ENCODE data around the gene EHMT2.
A peak's percentile ranks its signal among the peaks of the same experiment; 100 is the strongest.

Gene EHMT2

GRCh38 chr6:31834367-31835250, 62.9 kb downstream of the EHMT2 start (continued):
- TF ChIP-seq ZNF26 (tag by site-specific recombination; IDR thresholded peaks at IDR 0.05) (no peak), ZNF184 (tag by site-specific recombination; IDR thresholded peaks at IDR 0.05) (peak; percentile 70), HOXD13 (CRISPR knock-in tag; IDR thresholded peaks at IDR 0.05; ENCODE audit: borderline replicate concordance) (no peak), ZNF76 (tag by site-specific recombination; IDR thresholded peaks at IDR 0.05; ENCODE audit: borderline replicate concordance, low read depth) (peak; percentile 90), KLF9 (tag by site-specific recombination; IDR thresholded peaks at IDR 0.05; ENCODE audit: low read depth) (peak; percentile 56; the same call in 1 of the 2 replicates), ZNF792 (tag by site-specific recombination; IDR thresholded peaks at IDR 0.05) (0 out of 2 replicates have a peak, but pooled peaks have one; percentile 12), SETDB1 (IDR thresholded peaks at IDR 0.05; ENCODE audit: insufficient read length, low read length) (no peak), ZNF202 (tag by site-specific recombination; IDR thresholded peaks at IDR 0.05; ENCODE audit: borderline replicate concordance) (no peak), ZSCAN30 (tag by site-specific recombination; IDR thresholded peaks at IDR 0.05) (peak; percentile 79; the same call in 1 of the 2 replicates), ZNF341 (tag by site-specific recombination; IDR thresholded peaks at IDR 0.05; ENCODE audit: low read depth) (no peak), CTCF (tag by site-specific recombination; IDR thresholded peaks at IDR 0.05) (0 out of 2 replicates have a peak, but pooled peaks have one; percentile 41), ZNF121 (tag by site-specific recombination; IDR thresholded peaks at IDR 0.05) (peak; percentile 93), HIC1 (tag by site-specific recombination; IDR thresholded peaks at IDR 0.05) (peak; percentile 57; the same call in 1 of the 2 replicates), ZNF324 (tag by site-specific recombination; IDR thresholded peaks at IDR 0.05) (peak; percentile 66; the same call in 1 of the 2 replicates), ZNF645 (tag by site-specific recombination; IDR thresholded peaks at IDR 0.05) (no peak), ZNF670 (tag by site-specific recombination; IDR thresholded peaks at IDR 0.05; ENCODE audit: low read depth) (no peak), ZNF433 (tag by site-specific recombination; IDR thresholded peaks at IDR 0.05; ENCODE audit: low read depth) (no peak), KLF1 (tag by site-specific recombination; IDR thresholded peaks at IDR 0.05) (peak; percentile 42), ZNF248 (tag by site-specific recombination; IDR thresholded peaks at IDR 0.05) (no peak), ZNF658 (tag by site-specific recombination; IDR thresholded peaks at IDR 0.05) (no peak), ZNF791 (tag by site-specific recombination; IDR thresholded peaks at IDR 0.05) (no peak), ZNF626 (tag by site-specific recombination; IDR thresholded peaks at IDR 0.05) (no peak), ZIC2 (tag by site-specific recombination; IDR thresholded peaks at IDR 0.05) (no peak), GLI2 (tag by site-specific recombination; IDR thresholded peaks at IDR 0.05; ENCODE audit: borderline replicate concordance, low read depth) (no peak), ZNF585B (tag by site-specific recombination; IDR thresholded peaks at IDR 0.05) (no peak), KLF10 (tag by site-specific recombination; IDR thresholded peaks at IDR 0.05) (peak; percentile 78)
- TF ChIP-seq, protein P1, sequence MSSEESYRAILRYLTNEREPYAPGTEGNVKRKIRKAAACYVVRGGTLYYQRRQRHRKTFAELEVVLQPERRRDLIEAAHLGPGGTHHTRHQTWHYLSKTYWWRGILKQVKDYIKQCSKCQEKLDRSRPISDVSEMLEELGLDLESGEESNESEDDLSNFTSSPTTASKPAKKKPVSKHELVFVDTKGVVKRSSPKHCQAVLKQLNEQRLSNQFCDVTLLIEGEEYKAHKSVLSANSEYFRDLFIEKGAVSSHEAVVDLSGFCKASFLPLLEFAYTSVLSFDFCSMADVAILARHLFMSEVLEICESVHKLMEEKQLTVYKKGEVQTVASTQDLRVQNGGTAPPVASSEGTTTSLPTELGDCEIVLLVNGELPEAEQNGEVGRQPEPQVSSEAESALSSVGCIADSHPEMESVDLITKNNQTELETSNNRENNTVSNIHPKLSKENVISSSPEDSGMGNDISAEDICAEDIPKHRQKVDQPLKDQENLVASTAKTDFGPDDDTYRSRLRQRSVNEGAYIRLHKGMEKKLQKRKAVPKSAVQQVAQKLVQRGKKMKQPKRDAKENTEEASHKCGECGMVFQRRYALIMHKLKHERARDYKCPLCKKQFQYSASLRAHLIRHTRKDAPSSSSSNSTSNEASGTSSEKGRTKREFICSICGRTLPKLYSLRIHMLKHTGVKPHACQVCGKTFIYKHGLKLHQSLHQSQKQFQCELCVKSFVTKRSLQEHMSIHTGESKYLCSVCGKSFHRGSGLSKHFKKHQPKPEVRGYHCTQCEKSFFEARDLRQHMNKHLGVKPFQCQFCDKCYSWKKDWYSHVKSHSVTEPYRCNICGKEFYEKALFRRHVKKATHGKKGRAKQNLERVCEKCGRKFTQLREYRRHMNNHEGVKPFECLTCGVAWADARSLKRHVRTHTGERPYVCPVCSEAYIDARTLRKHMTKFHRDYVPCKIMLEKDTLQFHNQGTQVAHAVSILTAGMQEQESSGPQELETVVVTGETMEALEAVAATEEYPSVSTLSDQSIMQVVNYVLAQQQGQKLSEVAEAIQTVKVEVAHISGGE (tag by site-specific recombination; conservative IDR thresholded peaks at IDR 0.05; ENCODE audit: low read depth), result peak; percentile 34; the same call in 1 of the 2 replicates
- TF ChIP-seq, protein P2, sequence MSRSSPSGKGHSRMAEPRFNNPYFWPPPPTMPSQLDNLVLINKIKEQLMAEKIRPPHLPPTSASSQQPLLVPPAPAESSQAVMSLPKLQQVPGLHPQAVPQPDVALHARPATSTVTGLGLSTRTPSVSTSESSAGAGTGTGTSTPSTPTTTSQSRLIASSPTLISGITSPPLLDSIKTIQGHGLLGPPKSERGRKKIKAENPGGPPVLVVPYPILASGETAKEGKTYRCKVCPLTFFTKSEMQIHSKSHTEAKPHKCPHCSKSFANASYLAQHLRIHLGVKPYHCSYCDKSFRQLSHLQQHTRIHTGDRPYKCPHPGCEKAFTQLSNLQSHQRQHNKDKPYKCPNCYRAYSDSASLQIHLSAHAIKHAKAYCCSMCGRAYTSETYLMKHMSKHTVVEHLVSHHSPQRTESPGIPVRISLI (tag by site-specific recombination; IDR thresholded peaks at IDR 0.05), result no peak
